Measurements from ENCODE around the gene NECTIN2.

Gene NECTIN2

GRCh38 chr19:44814517-44814916 is 31.6 kb upstream of the NECTIN2 start:
- no peaks in the 10 kb centered on the region for H3K36me3 ChIP-seq
- TF ChIP-seq CTCF (IDR thresholded peaks at IDR 0.05; ENCODE audit: low read depth, low read length), result no peak
- H3K9me3 ChIP-seq, result no peaks in the 10 kb centered on the region
- no peak for DNase-seq
- H3K4me3 ChIP-seq (ENCODE audit: low read depth, low read length), result no peak overlapping the region
- H3K4me1 ChIP-seq, result no peaks in the 10 kb centered on the region
- no peaks in the 10 kb centered on the region for H3K27me3 ChIP-seq

GRCh38 chr19:44816301-44816700 is 29.8 kb upstream of the NECTIN2 start:
- H3K27me3 ChIP-seq, result no peaks in the 10 kb centered on the region
- no peak overlapping the region for H3K4me3 ChIP-seq (ENCODE audit: low read depth, low read length)
- H3K9me3 ChIP-seq, result no peaks in the 10 kb centered on the region
- no peak for TF ChIP-seq CTCF (IDR thresholded peaks at IDR 0.05; ENCODE audit: low read depth, low read length)
- no peaks in the 10 kb centered on the region for H3K36me3 ChIP-seq
- no peak for DNase-seq
- H3K4me1 ChIP-seq, result no peaks in the 10 kb centered on the region

- no peak for TF ChIP-seq CTCF (IDR thresholded peaks at IDR 0.05; ENCODE audit: low read depth, low read length)
- Histone ChIP-seq H3K9me3 (no peaks in the 10 kb centered on the region), H3K27me3 (no peaks in the 10 kb centered on the region; the same call in 1 of the 2 replicates), H3K4me3 (ENCODE audit: low read depth, low read length) (no peak overlapping the region), H3K36me3 (no peaks in the 10 kb centered on the region), H3K4me1 (no peaks in the 10 kb centered on the region)
- no peak for DNase-seq
Measured at GRCh38 chr19:44817725-44818465, 28.2 kb upstream of the NECTIN2 start.

GRCh38 chr19:44818466-44819031 is 27.5 kb upstream of the NECTIN2 start:
- H3K27me3 ChIP-seq, result no peaks in the 10 kb centered on the region; the same call in 1 of the 2 replicates
- no peaks in the 10 kb centered on the region for H3K9me3 ChIP-seq
- no peaks in the 10 kb centered on the region for H3K36me3 ChIP-seq
- H3K4me3 ChIP-seq (ENCODE audit: low read depth, low read length), result no peak overlapping the region
- H3K4me1 ChIP-seq, result no peaks in the 10 kb centered on the region
- DNase-seq, result no peak
- TF ChIP-seq CTCF (IDR thresholded peaks at IDR 0.05; ENCODE audit: low read depth, low read length), result no peak

GRCh38 chr19:44819246-44819832 is 26.8 kb upstream of the NECTIN2 start:
- H3K9me3 ChIP-seq, result no peaks in the 10 kb centered on the region
- H3K27me3 ChIP-seq, result no peaks in the 10 kb centered on the region; the same call in 1 of the 2 replicates
- TF ChIP-seq CTCF (IDR thresholded peaks at IDR 0.05; ENCODE audit: low read depth, low read length), result no peak
- H3K4me3 ChIP-seq (ENCODE audit: low read depth, low read length), result no peak overlapping the region
- no peak for DNase-seq
- H3K36me3 ChIP-seq, result no peaks in the 10 kb centered on the region
- H3K4me1 ChIP-seq, result no peaks in the 10 kb centered on the region

All from BE2C (cell line).